H1 (cell line): ENCODE measurements around the gene EDEM1. TPM values are rescaled to one million over a fixed set of nuclear protein-coding genes. Genes with fewer than 3 reads are reported as not detected.

Experiments
- CREB1 ChIP-seq: IDR thresholded peaks from 2 replicates; pipeline ENCODE4 v1.6.1; 2012; ENCODE audit warnings: inconsistent platforms
- CTBP2 ChIP-seq: IDR thresholded peaks from 2 replicates; pipeline ENCODE4 v1.7.0; 2011; ENCODE audit warnings: borderline replicate concordance, mild to moderate bottlenecking, moderate library complexity, mixed read lengths, low read length; ENCODE audit not compliant: insufficient read depth, insufficient read length
- polyA plus RNA-seq, 7 experiments: library from polyadenylated mRNA; depleted of rRNA in 3 of 7; stranded (reverse) in 5 of 7; unstranded in 2 of 7; fragments of >200 nt in 5 of 7; fragments of 200-250 nt in 2 of 7; gene quantifications; 1 replicate in 5 of 7; 2 replicates in 1 of 7; 4 replicates in 1 of 7; pipeline versions ENCODE4 v1.2.1 to v1.2.3, GENCODE V29; 2011 to 2013; ENCODE audit warnings: missing spikeins in 2 of 7, mixed read lengths in 2 of 7
- total RNA-seq: library from RNA; stranded (reverse); fragmentation: NEBNext Ultra II Directional; extraction: Animal tissue kit (Norgen Biotek cat#: 25700); gene quantifications from 2 replicates; pipeline ENCODE4 v1.2.1, GENCODE V29; 2021

EDEM1 gene
- total and polyA plus RNA-seq, 2 of the 8 experiments (the other 6 are each of a cell fraction or from before 2014, with no cell fraction given), result 4.8 to 16.4 TPM

- TF ChIP-seq CTBP2 (no peak), CREB1 (no peak)
Observed at GRCh38 chr3:5220193-5220592, 32.7 kb downstream of the EDEM1 start (continued).
